ENCODE data around the gene BAZ2A. TPM values are rescaled to one million over a fixed set of nuclear protein-coding genes. Genes with fewer than 3 reads are reported as not detected.

The BAZ2A gene
- 100 to 1,000 TPM in 1 of 4 donors, 10 to 100 TPM in 3; 61.9 to 172 (median 82.3) TPM for total RNA-seq

DNA sequence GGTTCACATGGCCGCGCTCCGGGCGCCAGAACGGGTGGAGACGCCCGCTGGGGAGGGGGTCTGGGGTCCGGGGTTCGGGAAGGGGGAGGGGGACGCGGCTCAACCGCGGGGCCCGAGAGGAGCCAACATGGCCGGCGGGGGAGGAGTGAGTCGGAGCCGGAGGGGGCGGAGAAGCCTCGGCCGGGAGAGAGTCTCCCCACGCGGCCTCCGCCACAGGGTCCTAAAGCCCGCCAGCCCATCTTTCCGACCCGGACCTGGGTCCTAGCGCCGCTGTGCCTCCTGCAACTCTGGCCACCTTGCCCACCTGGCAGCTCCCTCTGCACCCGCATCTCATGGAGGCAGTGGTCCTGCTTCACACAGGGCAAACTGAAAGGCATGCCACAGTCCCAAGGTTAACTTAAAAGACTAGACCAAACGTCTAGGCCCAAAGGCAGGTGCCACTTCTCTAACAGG lies at the start of gene BAZ2A:
Gene BAZ2A, minus strand, starts transcription at position 147 of the 453 bp plus-strand sequence. CDS start 12,796 bp downstream, outside the sequence.
- TF ChIP-seq, protein P1, sequence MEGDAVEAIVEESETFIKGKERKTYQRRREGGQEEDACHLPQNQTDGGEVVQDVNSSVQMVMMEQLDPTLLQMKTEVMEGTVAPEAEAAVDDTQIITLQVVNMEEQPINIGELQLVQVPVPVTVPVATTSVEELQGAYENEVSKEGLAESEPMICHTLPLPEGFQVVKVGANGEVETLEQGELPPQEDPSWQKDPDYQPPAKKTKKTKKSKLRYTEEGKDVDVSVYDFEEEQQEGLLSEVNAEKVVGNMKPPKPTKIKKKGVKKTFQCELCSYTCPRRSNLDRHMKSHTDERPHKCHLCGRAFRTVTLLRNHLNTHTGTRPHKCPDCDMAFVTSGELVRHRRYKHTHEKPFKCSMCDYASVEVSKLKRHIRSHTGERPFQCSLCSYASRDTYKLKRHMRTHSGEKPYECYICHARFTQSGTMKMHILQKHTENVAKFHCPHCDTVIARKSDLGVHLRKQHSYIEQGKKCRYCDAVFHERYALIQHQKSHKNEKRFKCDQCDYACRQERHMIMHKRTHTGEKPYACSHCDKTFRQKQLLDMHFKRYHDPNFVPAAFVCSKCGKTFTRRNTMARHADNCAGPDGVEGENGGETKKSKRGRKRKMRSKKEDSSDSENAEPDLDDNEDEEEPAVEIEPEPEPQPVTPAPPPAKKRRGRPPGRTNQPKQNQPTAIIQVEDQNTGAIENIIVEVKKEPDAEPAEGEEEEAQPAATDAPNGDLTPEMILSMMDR (IDR thresholded peaks at IDR 0.05; ENCODE audit: low read depth), result no peak

DNA sequence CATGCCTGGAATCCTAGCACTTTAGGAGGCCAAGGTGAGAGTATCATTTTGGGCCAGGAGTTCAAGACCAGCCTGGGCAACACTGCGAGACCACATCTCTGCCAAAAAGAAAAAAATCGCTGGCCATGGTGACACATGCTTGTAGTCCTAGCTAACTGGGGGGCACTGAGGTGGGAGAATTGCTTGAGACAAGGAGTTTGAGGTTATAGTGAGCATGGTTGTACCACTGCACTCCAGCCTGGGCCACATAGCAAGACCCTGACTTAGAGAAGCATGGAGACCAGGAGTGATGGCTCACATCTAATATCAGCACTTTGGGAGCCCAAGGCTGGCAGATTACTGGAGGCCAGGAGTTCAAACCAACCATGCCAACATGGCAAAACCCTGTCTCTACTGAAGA lies 48.7 kb upstream of the BAZ2A start:
- TF ChIP-seq, protein P1 (IDR thresholded peaks at IDR 0.05; ENCODE audit: low read depth), result no peak

DNA sequence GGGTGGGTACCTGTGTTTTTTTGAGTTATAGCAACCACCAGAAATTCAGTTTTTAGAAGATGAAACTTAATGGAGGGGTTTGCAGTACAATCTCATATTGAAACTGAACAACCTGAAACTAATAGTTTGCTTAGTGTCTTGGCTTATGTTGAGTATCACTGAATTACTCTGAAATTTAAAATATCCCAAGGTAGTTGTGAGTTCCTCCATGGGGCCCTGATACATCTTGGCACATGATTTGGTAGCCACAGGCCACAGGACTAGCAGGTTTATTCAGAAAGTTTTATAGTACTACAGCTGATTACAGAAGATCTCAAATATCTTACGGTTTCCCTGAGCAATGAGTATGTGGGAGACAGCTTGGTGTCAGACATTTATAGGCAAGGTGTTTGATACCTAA lies 47.6 kb upstream of the BAZ2A start:
- TF ChIP-seq, protein P1 (IDR thresholded peaks at IDR 0.05; ENCODE audit: low read depth), result no peak

DNA sequence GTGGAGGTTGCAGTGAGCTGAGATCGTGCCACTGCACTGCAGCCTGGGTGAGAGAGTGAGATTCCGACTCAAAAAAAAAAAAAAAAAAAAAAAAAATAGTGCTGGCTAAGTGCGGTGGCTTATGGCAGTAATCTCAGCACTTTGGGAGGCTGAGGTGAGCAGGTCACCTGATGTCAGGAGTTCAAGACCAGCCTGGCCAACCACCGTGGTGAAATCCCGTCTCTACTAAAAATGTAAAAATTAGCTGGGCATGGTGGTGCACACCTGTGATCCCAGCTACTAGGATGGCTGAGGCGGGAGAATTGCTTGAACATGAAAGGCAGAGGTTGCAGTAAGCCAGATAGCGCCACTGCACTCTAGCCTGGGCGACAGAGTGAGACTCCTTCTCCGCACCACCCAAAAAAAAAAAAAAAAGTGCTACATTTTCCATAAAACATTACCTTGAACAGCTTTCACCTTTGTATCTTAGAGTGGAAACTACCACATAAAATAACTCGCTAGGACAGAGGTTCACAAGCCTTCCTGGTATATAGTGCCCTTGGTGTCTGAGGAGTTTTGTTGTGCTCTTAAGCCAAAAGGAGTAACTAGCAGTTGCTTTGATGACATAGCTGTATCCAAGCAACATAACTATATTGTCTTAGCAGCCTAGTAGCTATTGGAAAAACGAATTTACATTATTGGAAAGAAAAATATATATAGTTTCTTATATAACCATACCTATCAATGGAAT lies 46.9 kb upstream of the BAZ2A start:
- TF ChIP-seq, protein P1 (IDR thresholded peaks at IDR 0.05; ENCODE audit: low read depth), result no peak

DNA sequence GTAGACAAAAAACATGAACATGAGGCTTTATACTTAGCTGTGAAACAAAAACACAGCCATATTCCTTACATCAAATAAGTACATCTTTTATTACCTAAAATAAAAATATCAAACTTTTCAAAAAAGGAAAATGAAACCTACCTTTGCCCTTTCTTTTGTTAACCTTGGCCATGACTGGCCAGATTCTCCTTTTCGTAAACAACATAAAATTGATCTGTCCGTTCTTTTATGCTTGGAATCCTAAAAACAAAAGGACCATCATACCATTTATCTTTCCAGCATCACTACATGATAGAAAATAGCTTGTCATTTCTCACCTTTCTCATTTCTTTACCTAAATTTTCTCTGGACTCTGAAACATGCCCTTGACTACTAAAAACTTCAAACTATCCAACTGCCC lies 41.5 kb upstream of the BAZ2A start:
- TF ChIP-seq, protein P1 (IDR thresholded peaks at IDR 0.05; ENCODE audit: low read depth), result no peak

DNA sequence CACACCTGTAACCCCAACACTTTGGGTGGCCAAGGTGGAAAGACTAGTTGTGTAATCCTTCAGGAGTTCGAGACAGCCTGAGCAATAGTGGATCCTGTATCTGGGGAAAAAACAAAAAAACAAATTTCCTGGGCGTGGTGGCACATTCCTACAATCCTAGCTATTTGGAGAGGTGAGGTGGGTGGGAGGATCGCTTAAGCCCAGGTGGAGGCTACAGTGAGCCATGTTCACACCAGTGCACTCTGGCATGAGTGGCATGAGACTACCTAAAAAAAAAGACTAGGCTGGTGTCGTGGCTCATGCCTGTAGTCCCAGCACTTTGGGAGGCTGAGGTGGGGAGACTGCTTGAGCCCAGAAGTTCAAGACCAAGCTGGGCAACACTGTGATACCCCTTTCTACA lies 40.7 kb upstream of the BAZ2A start:
- TF ChIP-seq, protein P1 (IDR thresholded peaks at IDR 0.05; ENCODE audit: low read depth), result no peak

DNA sequence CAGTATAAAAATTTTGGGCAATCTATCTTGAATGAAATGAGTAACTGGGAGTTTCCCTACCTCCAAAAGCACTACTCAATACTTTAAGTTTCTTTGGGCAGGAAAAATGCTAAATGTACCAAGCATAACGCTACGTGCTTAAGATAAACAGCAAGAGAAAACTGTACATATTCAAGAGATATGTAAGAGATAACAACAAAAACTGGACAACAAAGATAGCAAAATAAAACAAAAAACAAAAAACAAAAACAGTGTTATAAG lies 38.0 kb upstream of the BAZ2A start:
- TF ChIP-seq, protein P1 (IDR thresholded peaks at IDR 0.05; ENCODE audit: low read depth), result no peak
